ENCODE data around the gene ZNF620.

Gene ZNF620

DNA sequence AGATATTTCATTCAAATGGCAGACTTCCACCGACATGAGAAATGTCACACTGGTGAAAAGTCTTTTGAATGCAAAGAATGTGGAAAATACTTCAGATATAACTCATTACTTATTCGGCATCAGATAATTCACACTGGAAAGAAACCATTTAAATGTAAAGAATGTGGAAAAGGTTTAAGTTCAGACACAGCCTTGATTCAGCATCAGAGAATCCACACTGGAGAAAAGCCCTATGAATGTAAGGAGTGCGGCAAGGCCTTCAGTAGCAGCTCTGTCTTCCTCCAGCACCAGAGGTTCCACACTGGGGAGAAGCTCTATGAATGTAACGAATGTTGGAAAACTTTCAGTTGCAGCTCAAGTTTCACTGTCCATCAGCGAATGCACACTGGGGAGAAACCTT, 10.4 kb downstream of the ZNF620 start:
- no peak overlapping the region for H3K23ac ChIP-seq (ENCODE audit: low read depth, low read length, poor library complexity)
- H2BK15ac ChIP-seq (ENCODE audit: low read length), result no peak overlapping the region
- no peak overlapping the region for H2AK5ac ChIP-seq (ENCODE audit: low read depth, low read length)
- peaks cover 34 to 75% of the 10 kb centered on the region in 2 donors for H3K36me3 ChIP-seq (replicated peaks in 1 of 2; ENCODE audit: control insufficient read depth in 2 of 2, insufficient read depth in 2 of 2, low read length in 2 of 2)
- no peak overlapping the region for H3K4me3 ChIP-seq (ENCODE audit: low read length in 2 of 2)
- no peak overlapping the region for H3K18ac ChIP-seq (ENCODE audit: low read length)
- peaks cover 0 to 9% of the 10 kb centered on the region in 2 donors for H3K9me3 ChIP-seq (replicated peaks in 1 of 2; ENCODE audit: control insufficient read depth in 2 of 2, insufficient read depth in 1 of 2, low read depth in 1 of 2, low read length in 2 of 2)
- WGBS, 2 donors (ENCODE audit: extremely low coverage in 2 of 2, insufficient read length in 2 of 2, insufficient replicate concordance in 1 of 2), result no CpG with 5 or more reads among the region's 5 CpGs
- H2BK12ac ChIP-seq (ENCODE audit: low read length), result no peak overlapping the region
- H3K79me1 ChIP-seq (ENCODE audit: low read depth, low read length), result no peaks in the 10 kb centered on the region
- no peak overlapping the region for H3K27ac ChIP-seq (replicated peaks; ENCODE audit: low read length)
- H2BK120ac ChIP-seq (ENCODE audit: low read depth, low read length), result no peak overlapping the region
- H3K9ac ChIP-seq (ENCODE audit: low read depth, low read length, poor library complexity), result no peak overlapping the region
- no peak overlapping the region for H4K8ac ChIP-seq (ENCODE audit: low read depth, low read length)
- no peak overlapping the region for H3K4ac ChIP-seq (ENCODE audit: low read length)
- DNase-seq (ENCODE audit: low spot score), result no peak
- H3K4me1 ChIP-seq (ENCODE audit: control insufficient read depth in 2 of 2, insufficient read depth in 1 of 2, low read depth in 1 of 2, low read length in 2 of 2), result no peaks in the 10 kb centered on the region
- H2BK5ac ChIP-seq (ENCODE audit: low read length), result no peak overlapping the region
- no peak overlapping the region for H4K91ac ChIP-seq (ENCODE audit: low read depth, low read length, poor library complexity)
- no peak overlapping the region for H3K4me2 ChIP-seq (ENCODE audit: insufficient read depth, low read length, poor library complexity, severe bottlenecking)
- H2AFZ ChIP-seq (ENCODE audit: low read length), result no peak overlapping the region
- H3K27me3 ChIP-seq (ENCODE audit: control insufficient read depth in 3 of 3, insufficient read depth in 3 of 3, low read depth in 1 of 3, low read length in 3 of 3), result no peaks in the 10 kb centered on the region
- no peak overlapping the region for H3K14ac ChIP-seq (ENCODE audit: low read length)

DNA sequence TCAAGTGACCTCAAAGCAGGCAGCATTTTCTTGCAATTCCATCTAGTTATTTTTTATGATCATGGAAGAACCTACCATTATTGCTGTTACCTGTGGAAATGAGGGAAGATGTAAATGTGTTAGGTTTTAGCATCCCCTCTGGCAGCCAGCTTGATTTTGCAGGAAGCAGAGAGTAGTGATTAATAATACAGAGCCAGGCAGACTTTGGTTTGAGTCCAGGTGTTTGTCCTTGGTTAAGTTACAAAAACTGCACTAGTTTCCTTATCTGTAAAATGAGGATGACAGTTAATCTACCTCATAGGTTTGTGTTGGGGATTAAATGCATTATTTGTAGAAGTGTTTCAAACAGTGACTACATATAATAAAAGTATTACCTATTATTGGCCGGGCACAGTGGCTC, 12.2 kb downstream of the ZNF620 start:
- Histone ChIP-seq H3K9ac (ENCODE audit: low read depth, low read length, poor library complexity) (no peak overlapping the region), H2BK15ac (ENCODE audit: low read length) (no peak overlapping the region), H3K18ac (ENCODE audit: low read length) (no peak overlapping the region), H2BK5ac (ENCODE audit: low read length) (no peak overlapping the region), H3K4ac (ENCODE audit: low read length) (no peak overlapping the region), H3K27me3 (ENCODE audit: control insufficient read depth in 3 of 3, insufficient read depth in 3 of 3, low read depth in 1 of 3, low read length in 3 of 3) (no peaks in the 10 kb centered on the region), H3K79me1 (ENCODE audit: low read depth, low read length) (no peaks in the 10 kb centered on the region), H2BK120ac (ENCODE audit: low read depth, low read length) (no peak overlapping the region), H3K4me2 (ENCODE audit: insufficient read depth, low read length, poor library complexity, severe bottlenecking) (no peak overlapping the region), H4K8ac (ENCODE audit: low read depth, low read length) (no peak overlapping the region), H2AFZ (ENCODE audit: low read length) (no peak overlapping the region), H3K36me3 (replicated peaks in 1 of 2; ENCODE audit: control insufficient read depth in 2 of 2, insufficient read depth in 2 of 2, low read length in 2 of 2) (peaks cover 24 to 58% of the 10 kb centered on the region in 2 donors), H3K23ac (ENCODE audit: low read depth, low read length, poor library complexity) (no peak overlapping the region), H2BK12ac (ENCODE audit: low read length) (no peak overlapping the region), H3K4me1 (ENCODE audit: control insufficient read depth in 2 of 2, insufficient read depth in 1 of 2, low read depth in 1 of 2, low read length in 2 of 2) (no peaks in the 10 kb centered on the region), H2AK5ac (ENCODE audit: low read depth, low read length) (no peak overlapping the region), H4K91ac (ENCODE audit: low read depth, low read length, poor library complexity) (no peak overlapping the region), H3K14ac (ENCODE audit: low read length) (no peak overlapping the region), H3K27ac (replicated peaks; ENCODE audit: low read length) (no peak overlapping the region), H3K4me3 (ENCODE audit: low read length in 2 of 2) (no peak overlapping the region), H3K9me3 (replicated peaks in 1 of 2; ENCODE audit: control insufficient read depth in 2 of 2, insufficient read depth in 1 of 2, low read depth in 1 of 2, low read length in 2 of 2) (peaks cover 0 to 9% of the 10 kb centered on the region in 2 donors)
- no CpG with 5 or more reads among the region's 1 CpG for WGBS, 2 donors (ENCODE audit: extremely low coverage in 2 of 2, insufficient read length in 2 of 2, insufficient replicate concordance in 1 of 2)
- DNase-seq (ENCODE audit: low spot score), result no peak

DNA sequence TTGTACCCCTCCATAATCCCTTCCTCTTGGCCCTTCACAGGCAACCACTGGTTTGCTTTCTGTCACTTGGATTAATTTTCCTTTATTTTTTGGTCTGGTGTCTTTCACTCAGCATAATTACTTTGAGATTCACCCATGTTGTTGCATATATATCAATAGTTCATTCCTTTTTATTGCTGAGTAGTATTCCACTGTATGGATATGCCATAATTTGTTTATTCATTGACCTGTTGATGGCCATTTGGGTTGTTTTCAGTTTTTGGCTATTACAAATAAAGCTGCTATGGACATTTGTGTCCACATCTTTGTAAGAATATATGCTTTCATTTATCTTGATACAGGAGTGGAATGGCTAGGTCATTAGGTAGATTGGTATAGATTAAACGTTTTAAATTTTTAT, 13.0 kb downstream of the ZNF620 start:
- no peak for DNase-seq (ENCODE audit: low spot score)
- no peak overlapping the region for H3K27ac ChIP-seq (replicated peaks; ENCODE audit: low read length)
- H2BK12ac ChIP-seq (ENCODE audit: low read length), result no peak overlapping the region
- H3K9me3 ChIP-seq (replicated peaks in 1 of 2; ENCODE audit: control insufficient read depth in 2 of 2, insufficient read depth in 1 of 2, low read depth in 1 of 2, low read length in 2 of 2), result peaks cover 0 to 9% of the 10 kb centered on the region in 2 donors
- peaks cover 24 to 53% of the 10 kb centered on the region in 2 donors for H3K36me3 ChIP-seq (replicated peaks in 1 of 2; ENCODE audit: control insufficient read depth in 2 of 2, insufficient read depth in 2 of 2, low read length in 2 of 2)
- H3K9ac ChIP-seq (ENCODE audit: low read depth, low read length, poor library complexity), result no peak overlapping the region
- no peak overlapping the region for H3K4me3 ChIP-seq (ENCODE audit: low read length in 2 of 2)
- no peak overlapping the region for H4K8ac ChIP-seq (ENCODE audit: low read depth, low read length)
- H4K91ac ChIP-seq (ENCODE audit: low read depth, low read length, poor library complexity), result no peak overlapping the region
- no peak overlapping the region for H3K23ac ChIP-seq (ENCODE audit: low read depth, low read length, poor library complexity)
- no peak overlapping the region for H3K18ac ChIP-seq (ENCODE audit: low read length)
- WGBS, 2 donors (ENCODE audit: extremely low coverage in 2 of 2, insufficient read length in 2 of 2, insufficient replicate concordance in 1 of 2), result 100% methylated on average over 1 of the region's 1 CpG; no CpG with 5 or more reads in 1 of the 2 donors
- no peak overlapping the region for H2AK5ac ChIP-seq (ENCODE audit: low read depth, low read length)
- H3K4me1 ChIP-seq (ENCODE audit: control insufficient read depth in 2 of 2, insufficient read depth in 1 of 2, low read depth in 1 of 2, low read length in 2 of 2), result no peaks in the 10 kb centered on the region
- H2BK5ac ChIP-seq (ENCODE audit: low read length), result no peak overlapping the region
- no peak overlapping the region for H3K14ac ChIP-seq (ENCODE audit: low read length)
- no peak overlapping the region for H3K4me2 ChIP-seq (ENCODE audit: insufficient read depth, low read length, poor library complexity, severe bottlenecking)
- no peak overlapping the region for H2BK15ac ChIP-seq (ENCODE audit: low read length)
- H3K27me3 ChIP-seq (ENCODE audit: control insufficient read depth in 3 of 3, insufficient read depth in 3 of 3, low read depth in 1 of 3, low read length in 3 of 3), result no peaks in the 10 kb centered on the region
- no peak overlapping the region for H2AFZ ChIP-seq (ENCODE audit: low read length)
- no peak overlapping the region for H3K4ac ChIP-seq (ENCODE audit: low read length)
- no peak overlapping the region for H2BK120ac ChIP-seq (ENCODE audit: low read depth, low read length)
- no peaks in the 10 kb centered on the region for H3K79me1 ChIP-seq (ENCODE audit: low read depth, low read length)

DNA sequence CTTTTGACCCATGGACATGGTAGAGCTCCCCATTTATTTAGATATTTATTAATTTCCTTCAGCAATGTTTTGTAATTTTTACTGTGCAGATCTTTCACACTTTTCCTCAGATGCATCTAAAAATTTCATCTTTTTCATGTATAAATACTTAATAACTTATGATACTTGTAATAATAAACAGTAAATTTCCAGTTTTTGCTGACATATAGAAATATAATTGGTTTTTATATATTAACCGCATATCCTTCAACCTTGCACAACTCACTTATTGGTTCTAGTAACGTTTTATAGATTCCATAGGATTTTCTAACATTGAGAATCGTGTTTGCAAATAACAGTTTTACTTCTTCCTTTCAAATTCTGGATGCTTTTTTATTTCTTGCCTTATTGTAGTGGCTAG, 15.4 kb downstream of the ZNF620 start:
- Histone ChIP-seq H3K9me3 (replicated peaks in 1 of 2; ENCODE audit: control insufficient read depth in 2 of 2, insufficient read depth in 1 of 2, low read depth in 1 of 2, low read length in 2 of 2) (peaks cover 0 to 9% of the 10 kb centered on the region in 2 donors), H3K4me3 (ENCODE audit: low read length in 2 of 2) (no peak overlapping the region), H3K18ac (ENCODE audit: low read length) (no peak overlapping the region), H3K9ac (ENCODE audit: low read depth, low read length, poor library complexity) (no peak overlapping the region), H3K23ac (ENCODE audit: low read depth, low read length, poor library complexity) (no peak overlapping the region), H2BK12ac (ENCODE audit: low read length) (no peak overlapping the region), H4K8ac (ENCODE audit: low read depth, low read length) (no peak overlapping the region), H3K14ac (ENCODE audit: low read length) (no peak overlapping the region), H2AK5ac (ENCODE audit: low read depth, low read length) (no peak overlapping the region), H3K4me1 (ENCODE audit: control insufficient read depth in 2 of 2, insufficient read depth in 1 of 2, low read depth in 1 of 2, low read length in 2 of 2) (peaks cover 3 to 8% of the 10 kb centered on the region in 2 donors), H3K36me3 (replicated peaks in 1 of 2; ENCODE audit: control insufficient read depth in 2 of 2, insufficient read depth in 2 of 2, low read length in 2 of 2) (peaks cover 10 to 32% of the 10 kb centered on the region in 2 donors), H2BK120ac (ENCODE audit: low read depth, low read length) (no peak overlapping the region), H2BK15ac (ENCODE audit: low read length) (no peak overlapping the region), H4K91ac (ENCODE audit: low read depth, low read length, poor library complexity) (no peak overlapping the region), H2BK5ac (ENCODE audit: low read length) (no peak overlapping the region), H3K4ac (ENCODE audit: low read length) (no peak overlapping the region), H3K4me2 (ENCODE audit: insufficient read depth, low read length, poor library complexity, severe bottlenecking) (no peak overlapping the region), H2AFZ (ENCODE audit: low read length) (no peak overlapping the region), H3K27ac (replicated peaks; ENCODE audit: low read length) (no peak overlapping the region), H3K27me3 (ENCODE audit: control insufficient read depth in 3 of 3, insufficient read depth in 3 of 3, low read depth in 1 of 3, low read length in 3 of 3) (no peaks in the 10 kb centered on the region), H3K79me1 (ENCODE audit: low read depth, low read length) (peaks cover 3% of the 10 kb centered on the region)
- no CpG with 5 or more reads among the region's 3 CpGs for WGBS, 2 donors (ENCODE audit: extremely low coverage in 2 of 2, insufficient read length in 2 of 2, insufficient replicate concordance in 1 of 2)
- no peak for DNase-seq (ENCODE audit: low spot score)
